Measurements from ENCODE around the gene BNC1.

The BNC1 gene

DNA sequence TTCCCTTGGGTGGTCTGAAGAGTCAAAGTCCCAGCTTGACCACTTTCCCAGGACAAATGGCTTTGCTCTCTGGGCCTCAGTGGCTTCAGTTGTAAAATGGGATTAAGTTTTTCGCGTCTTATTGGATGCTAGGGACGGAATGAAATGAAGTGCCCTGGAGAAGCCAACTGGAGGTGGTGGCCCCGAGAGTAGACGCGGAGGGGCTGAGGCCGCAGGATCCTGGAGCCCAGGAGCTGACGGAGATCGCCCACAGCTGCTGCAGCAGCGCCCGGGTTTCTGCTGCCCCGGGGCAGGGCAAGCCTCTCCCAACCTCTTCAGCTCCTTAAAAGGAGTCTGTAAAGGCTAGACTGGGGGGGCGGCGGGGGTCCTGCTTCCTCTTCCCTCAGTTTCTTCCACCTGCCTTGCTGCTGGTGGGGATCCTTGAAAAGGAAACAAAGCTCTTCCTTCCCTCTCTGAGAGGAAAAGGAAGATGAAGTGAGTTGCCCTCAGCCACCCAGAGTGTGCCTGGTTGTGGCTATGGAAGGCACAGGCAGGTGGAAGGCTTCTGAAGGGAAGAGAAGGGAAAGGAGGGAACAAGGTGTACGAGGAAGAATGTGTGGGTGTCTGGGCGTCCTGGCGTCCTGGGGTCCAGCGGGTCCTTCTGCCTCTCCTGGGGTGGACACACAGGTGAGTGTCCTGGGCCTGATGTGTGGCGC, 967 bp upstream of the BNC1 start:
- TF ChIP-seq ZFX (IDR thresholded peaks at IDR 0.05; ENCODE audit: borderline replicate concordance) = no peak
- TF ChIP-seq, protein P1, sequence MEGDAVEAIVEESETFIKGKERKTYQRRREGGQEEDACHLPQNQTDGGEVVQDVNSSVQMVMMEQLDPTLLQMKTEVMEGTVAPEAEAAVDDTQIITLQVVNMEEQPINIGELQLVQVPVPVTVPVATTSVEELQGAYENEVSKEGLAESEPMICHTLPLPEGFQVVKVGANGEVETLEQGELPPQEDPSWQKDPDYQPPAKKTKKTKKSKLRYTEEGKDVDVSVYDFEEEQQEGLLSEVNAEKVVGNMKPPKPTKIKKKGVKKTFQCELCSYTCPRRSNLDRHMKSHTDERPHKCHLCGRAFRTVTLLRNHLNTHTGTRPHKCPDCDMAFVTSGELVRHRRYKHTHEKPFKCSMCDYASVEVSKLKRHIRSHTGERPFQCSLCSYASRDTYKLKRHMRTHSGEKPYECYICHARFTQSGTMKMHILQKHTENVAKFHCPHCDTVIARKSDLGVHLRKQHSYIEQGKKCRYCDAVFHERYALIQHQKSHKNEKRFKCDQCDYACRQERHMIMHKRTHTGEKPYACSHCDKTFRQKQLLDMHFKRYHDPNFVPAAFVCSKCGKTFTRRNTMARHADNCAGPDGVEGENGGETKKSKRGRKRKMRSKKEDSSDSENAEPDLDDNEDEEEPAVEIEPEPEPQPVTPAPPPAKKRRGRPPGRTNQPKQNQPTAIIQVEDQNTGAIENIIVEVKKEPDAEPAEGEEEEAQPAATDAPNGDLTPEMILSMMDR (IDR thresholded peaks at IDR 0.05) = no peak

DNA sequence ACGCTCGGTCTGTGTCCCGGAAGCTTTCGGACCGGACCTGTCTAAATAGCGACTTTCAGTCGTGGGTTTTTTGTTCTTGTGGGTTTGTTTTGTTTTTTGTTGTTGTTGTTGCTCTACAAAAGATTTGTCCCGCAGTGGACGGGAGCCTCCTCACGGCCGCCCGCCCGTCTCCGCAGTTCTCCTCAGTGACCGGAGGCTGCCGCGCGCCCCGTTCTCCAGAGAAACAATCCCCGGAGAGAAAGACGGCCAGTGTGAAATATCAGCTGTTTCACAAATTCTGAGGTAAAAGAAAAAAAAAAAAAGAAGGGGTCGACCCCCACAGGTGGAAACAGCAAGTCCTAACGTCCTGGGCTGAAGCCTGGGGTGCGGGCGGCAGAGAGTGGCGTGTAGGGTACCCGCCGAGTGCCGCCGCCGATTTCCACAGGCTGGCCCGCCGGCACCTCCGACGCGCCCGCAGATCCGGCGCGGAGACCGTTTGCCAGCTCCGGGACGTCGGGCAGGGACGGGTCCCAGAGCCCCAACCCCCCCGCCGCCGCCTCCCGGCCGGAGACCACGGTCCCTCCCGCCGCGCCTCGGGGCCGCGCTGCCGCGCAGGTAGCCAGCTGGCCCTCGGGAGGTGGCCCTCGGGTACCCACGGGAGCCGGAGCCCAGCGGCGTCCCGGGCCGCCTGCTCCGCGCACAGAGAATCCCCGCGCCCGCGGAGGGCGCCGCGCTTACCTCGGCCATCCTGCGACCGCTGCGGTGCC, 478 bp downstream of the BNC1 start:
- TF ChIP-seq, protein P1 (IDR thresholded peaks at IDR 0.05) = no peak
- no peak for TF ChIP-seq ZFX (IDR thresholded peaks at IDR 0.05; ENCODE audit: borderline replicate concordance)
- H3K27ac ChIP-seq = no peak overlapping the region

More for the DNA sequence above, 967 bp upstream of the BNC1 start:
- no peak overlapping the region for H3K27ac ChIP-seq

GRCh38 chr15:83283138-83283812, 1.2 kb downstream of the BNC1 start:
- TF ChIP-seq, protein P1 (IDR thresholded peaks at IDR 0.05) = no peak
- TF ChIP-seq ZFX (IDR thresholded peaks at IDR 0.05; ENCODE audit: borderline replicate concordance) = no peak
- no peak overlapping the region for H3K27ac ChIP-seq

DNA sequence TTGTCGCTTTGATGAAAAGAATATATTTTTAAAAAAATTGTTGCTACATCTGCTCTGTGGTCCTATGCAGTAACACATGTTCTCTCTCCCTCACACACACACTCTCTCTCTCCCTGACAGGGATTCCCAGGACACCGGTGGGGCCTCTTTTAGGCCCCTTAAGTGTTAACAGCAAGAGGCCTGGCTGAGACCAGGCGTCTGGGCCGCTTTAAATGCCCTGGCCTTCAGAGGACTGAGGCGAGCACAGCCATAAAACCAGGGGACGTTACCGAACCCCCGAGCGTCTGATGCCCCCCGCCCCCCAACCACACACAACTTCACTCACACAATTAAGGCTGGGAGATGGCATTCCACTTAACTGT, 1.7 kb downstream of the BNC1 start:
- TF ChIP-seq ZFX (IDR thresholded peaks at IDR 0.05; ENCODE audit: borderline replicate concordance) = no peak
- H3K27ac ChIP-seq = no peak overlapping the region

DNA sequence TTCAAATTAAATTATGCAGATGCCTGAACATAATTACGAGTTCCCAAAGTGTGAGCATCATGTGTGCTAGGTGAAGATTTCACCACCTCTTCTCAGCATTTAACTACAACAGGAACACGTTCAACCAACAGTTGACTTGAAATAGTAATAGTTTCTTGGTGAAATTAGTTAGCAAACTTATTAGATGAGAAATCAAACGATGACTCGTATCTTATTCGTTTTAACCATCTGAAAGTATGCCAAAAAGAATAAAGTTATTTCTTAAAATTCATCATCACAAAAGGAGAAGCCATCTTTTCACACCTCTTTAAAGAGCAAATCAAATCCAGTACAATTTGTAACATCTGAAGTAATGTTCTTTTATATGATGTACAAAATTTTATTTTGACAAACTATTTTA, 2.3 kb downstream of the BNC1 start:
- no peak overlapping the region for H3K27ac ChIP-seq
- TF ChIP-seq, protein P1 (IDR thresholded peaks at IDR 0.05) = no peak
- TF ChIP-seq ZFX (IDR thresholded peaks at IDR 0.05; ENCODE audit: borderline replicate concordance) = no peak

DNA sequence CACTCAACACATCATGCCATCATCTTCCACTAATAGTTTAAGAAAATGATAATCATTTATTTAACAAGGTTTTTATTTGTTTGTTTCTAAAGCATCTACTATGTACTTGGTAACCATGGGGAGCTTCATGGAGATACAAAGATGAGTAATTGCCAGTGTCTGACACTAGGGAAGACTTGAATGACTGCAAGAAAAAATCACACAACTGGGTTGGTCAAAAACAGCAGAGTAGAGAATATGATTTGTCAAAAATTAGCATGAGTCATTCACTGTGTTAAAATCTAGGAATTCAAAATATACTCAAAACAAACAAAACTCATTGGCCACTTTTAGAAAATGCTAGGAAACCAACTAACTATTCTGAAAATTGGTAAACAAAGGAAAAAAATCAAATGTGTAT, 6.3 kb downstream of the BNC1 start:
- TF ChIP-seq ZFX (IDR thresholded peaks at IDR 0.05; ENCODE audit: borderline replicate concordance) = no peak
- TF ChIP-seq, protein P1 (IDR thresholded peaks at IDR 0.05) = no peak
- no peak overlapping the region for H3K27ac ChIP-seq

GRCh38 chr15:83276661-83277060, 7.8 kb downstream of the BNC1 start:
- TF ChIP-seq, protein P1 (IDR thresholded peaks at IDR 0.05) = no peak
- TF ChIP-seq ZFX (IDR thresholded peaks at IDR 0.05; ENCODE audit: borderline replicate concordance) = no peak
- no peak overlapping the region for H3K27ac ChIP-seq
